ENCODE results near the gene FAM89A. TPM values are rescaled to one million over a fixed set of nuclear protein-coding genes. Genes with fewer than 3 reads are reported as not detected.

FAM89A gene
- total RNA-seq, 1 experiment from 2014 or later: 7.5 TPM

GRCh38 chr1:230971771-230972170, 68.3 kb downstream of the FAM89A start:
- Histone ChIP-seq H3K4me3 (ENCODE audit: low read length) (no peak overlapping the region), H3K27me3 (ENCODE audit: low read length) (no peaks in the 10 kb centered on the region), H3K4me1 (ENCODE audit: insufficient read depth, low read length) (peaks cover 10% of the 10 kb centered on the region), H3K9ac (ENCODE audit: low read length) (no peak overlapping the region), H3K4me2 (ENCODE audit: low read length) (no peak overlapping the region), H4K20me1 (ENCODE audit: low read length) (no peaks in the 10 kb centered on the region), H3K9me3 (ENCODE audit: low read length) (no peaks in the 10 kb centered on the region), H3K36me3 (ENCODE audit: low read depth, low read length) (peaks cover 5% of the 10 kb centered on the region; the same call in 1 of the 2 replicates), H3F3A (ENCODE audit: low read length, unreplicated experiment) (no peaks in the 10 kb centered on the region), H2AFZ (ENCODE audit: low read length) (no peak overlapping the region), H3K9me2 (replicated peaks; ENCODE audit: low read length) (no peaks in the 10 kb centered on the region), H3K79me2 (ENCODE audit: low read length) (peaks cover 18% of the 10 kb centered on the region), H3K27ac (ENCODE audit: low read length) (no peak overlapping the region)
- CTCF ChIA-PET: no interaction called here
- POLR2A ChIA-PET (ENCODE audit: unreplicated experiment): no interaction called here
- no TSS peak for BruUV-seq (replicated peaks)
- intact Hi-C loops (cut with micrococcal nuclease): loop anchor here (10.0 kb wide), 1 partner anchor 363 kb away; the partner anchor contains the start of genes EXOC8 and SPRTN
- ATAC-seq: no peak
- TF ChIP-seq EZH2phosphoT487 (IDR thresholded peaks at IDR 0.05; ENCODE audit: borderline replicate concordance, low read length) (no peak), EZH2 (IDR thresholded peaks at IDR 0.05; ENCODE audit: low read length, unreplicated experiment) (no peak)
- TF ChIP-seq, protein P1, sequence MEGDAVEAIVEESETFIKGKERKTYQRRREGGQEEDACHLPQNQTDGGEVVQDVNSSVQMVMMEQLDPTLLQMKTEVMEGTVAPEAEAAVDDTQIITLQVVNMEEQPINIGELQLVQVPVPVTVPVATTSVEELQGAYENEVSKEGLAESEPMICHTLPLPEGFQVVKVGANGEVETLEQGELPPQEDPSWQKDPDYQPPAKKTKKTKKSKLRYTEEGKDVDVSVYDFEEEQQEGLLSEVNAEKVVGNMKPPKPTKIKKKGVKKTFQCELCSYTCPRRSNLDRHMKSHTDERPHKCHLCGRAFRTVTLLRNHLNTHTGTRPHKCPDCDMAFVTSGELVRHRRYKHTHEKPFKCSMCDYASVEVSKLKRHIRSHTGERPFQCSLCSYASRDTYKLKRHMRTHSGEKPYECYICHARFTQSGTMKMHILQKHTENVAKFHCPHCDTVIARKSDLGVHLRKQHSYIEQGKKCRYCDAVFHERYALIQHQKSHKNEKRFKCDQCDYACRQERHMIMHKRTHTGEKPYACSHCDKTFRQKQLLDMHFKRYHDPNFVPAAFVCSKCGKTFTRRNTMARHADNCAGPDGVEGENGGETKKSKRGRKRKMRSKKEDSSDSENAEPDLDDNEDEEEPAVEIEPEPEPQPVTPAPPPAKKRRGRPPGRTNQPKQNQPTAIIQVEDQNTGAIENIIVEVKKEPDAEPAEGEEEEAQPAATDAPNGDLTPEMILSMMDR (conservative IDR thresholded peaks at IDR 0.05; ENCODE audit: low read depth, low read length): no peak
- no peak for DNase-seq

DNA sequence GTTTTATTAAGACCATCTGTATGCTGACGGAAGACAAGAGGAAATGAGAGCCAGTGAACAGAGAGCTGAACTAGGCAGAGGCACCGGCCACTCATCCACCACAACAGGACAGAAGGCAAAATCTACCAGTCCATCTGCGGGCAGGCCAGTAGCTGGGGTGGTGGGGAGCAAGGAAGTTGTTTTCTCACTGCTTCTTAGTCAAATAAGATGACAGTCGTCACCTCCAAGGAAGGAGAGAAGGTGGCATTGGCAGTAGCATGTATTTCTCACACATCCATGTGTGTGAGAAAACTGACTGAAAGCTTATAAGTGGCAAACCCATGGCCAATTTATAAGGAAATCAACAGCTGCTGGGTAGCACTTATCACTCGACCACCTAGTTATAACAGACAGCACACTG, 69.6 kb downstream of the FAM89A start:
- Histone ChIP-seq H3K4me3 (ENCODE audit: low read length) (no peak overlapping the region), H3F3A (ENCODE audit: low read length, unreplicated experiment) (no peaks in the 10 kb centered on the region), H3K27ac (ENCODE audit: low read length) (no peak overlapping the region), H3K4me1 (ENCODE audit: insufficient read depth, low read length) (peaks cover 10% of the 10 kb centered on the region), H3K79me2 (ENCODE audit: low read length) (peaks cover 7% of the 10 kb centered on the region), H2AFZ (ENCODE audit: low read length) (no peak overlapping the region), H3K27me3 (ENCODE audit: low read length) (no peaks in the 10 kb centered on the region), H3K9me3 (ENCODE audit: low read length) (no peaks in the 10 kb centered on the region), H3K4me2 (ENCODE audit: low read length) (no peak overlapping the region), H3K36me3 (ENCODE audit: low read depth, low read length) (no peaks in the 10 kb centered on the region), H4K20me1 (ENCODE audit: low read length) (no peaks in the 10 kb centered on the region), H3K9ac (ENCODE audit: low read length) (no peak overlapping the region), H3K9me2 (replicated peaks; ENCODE audit: low read length) (no peaks in the 10 kb centered on the region)
- DNase-seq: no peak
- intact Hi-C loops (cut with micrococcal nuclease): loop anchor here (10.0 kb wide), 1 partner anchor 364 kb away; the partner anchor contains the start of genes EXOC8 and SPRTN
- TF ChIP-seq, protein P1 (conservative IDR thresholded peaks at IDR 0.05; ENCODE audit: low read depth, low read length): no peak
- TF ChIP-seq EZH2 (IDR thresholded peaks at IDR 0.05; ENCODE audit: low read length, unreplicated experiment): no peak
- TF ChIP-seq EZH2phosphoT487 (IDR thresholded peaks at IDR 0.05; ENCODE audit: borderline replicate concordance, low read length): no peak
- CTCF ChIA-PET: no interaction called here
- no TSS peak for BruUV-seq (replicated peaks)
- no peak for ATAC-seq
- POLR2A ChIA-PET (ENCODE audit: unreplicated experiment): no interaction called here

Other genes with a start within 250 kb of the FAM89A start
- 24.5 and 24.8 TPM in 2 replicates for gene C1orf198, start 171.7 kb downstream of the FAM89A start, total RNA-seq (2014; rRNA removed)
- gene TTC13, start 61.4 kb downstream of the FAM89A start, total RNA-seq (2014; rRNA removed): 17.0 and 20.2 TPM in 2 replicates
- 29.4 and 30.6 TPM in 2 replicates for gene ARV1, start 61.2 kb downstream of the FAM89A start, total RNA-seq (2014; rRNA removed)
- gene TRIM67, start 121.8 kb upstream of the FAM89A start, total RNA-seq (2014; rRNA removed): not detected in 2 replicates
- 40.5 and 45.8 TPM in 2 replicates for gene GNPAT, start 201.0 kb upstream of the FAM89A start, total RNA-seq (2014; rRNA removed)

Data from PC-3 (cell line).